ENCODE data around the gene PSME4. TPM values are rescaled to one million over a fixed set of nuclear protein-coding genes. Genes with fewer than 3 reads are reported as not detected.

Gene PSME4
- total RNA-seq, 4 donors from 2014 or later: 39.1 to 66.1 (median 48.5) TPM

DNA sequence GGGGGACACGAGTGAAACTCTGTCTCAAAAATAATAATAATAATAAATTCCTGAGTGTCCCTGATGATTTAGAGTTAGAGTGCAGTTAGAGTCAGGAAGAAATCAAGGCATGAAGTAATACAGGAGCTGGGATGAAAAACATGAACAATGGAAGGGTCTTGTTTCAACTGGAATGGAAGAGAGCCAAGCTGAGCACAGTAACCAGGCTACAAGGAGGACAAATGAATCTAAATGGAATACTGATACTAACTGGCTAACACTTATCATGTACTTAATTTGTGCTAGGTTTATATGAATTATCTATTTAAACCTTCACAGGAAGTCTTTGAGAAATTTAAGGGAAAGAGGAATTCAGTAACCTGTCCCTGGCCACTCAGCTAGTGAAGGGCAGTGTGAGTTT is 38.8 kb upstream of the PSME4 start:
- H3K27me3 ChIP-seq: no peaks in the 10 kb centered on the region
- WGBS: 62% methylated on average over 1 of the region's 1 CpG
- no peaks in the 10 kb centered on the region for H3K36me3 ChIP-seq
- DNase-seq (ENCODE audit: low spot score in 2 of 2): no peak
- H3K4me1 ChIP-seq: no peaks in the 10 kb centered on the region
- H3K4me3 ChIP-seq: no peak overlapping the region
- no peak overlapping the region for H3K27ac ChIP-seq
- TF ChIP-seq EP300 (IDR thresholded peaks at IDR 0.05) (no peak), POLR2A (IDR thresholded peaks at IDR 0.05) (no peak), POLR2AphosphoS5 (IDR thresholded peaks at IDR 0.05) (no peak)
- TF ChIP-seq, protein P1, sequence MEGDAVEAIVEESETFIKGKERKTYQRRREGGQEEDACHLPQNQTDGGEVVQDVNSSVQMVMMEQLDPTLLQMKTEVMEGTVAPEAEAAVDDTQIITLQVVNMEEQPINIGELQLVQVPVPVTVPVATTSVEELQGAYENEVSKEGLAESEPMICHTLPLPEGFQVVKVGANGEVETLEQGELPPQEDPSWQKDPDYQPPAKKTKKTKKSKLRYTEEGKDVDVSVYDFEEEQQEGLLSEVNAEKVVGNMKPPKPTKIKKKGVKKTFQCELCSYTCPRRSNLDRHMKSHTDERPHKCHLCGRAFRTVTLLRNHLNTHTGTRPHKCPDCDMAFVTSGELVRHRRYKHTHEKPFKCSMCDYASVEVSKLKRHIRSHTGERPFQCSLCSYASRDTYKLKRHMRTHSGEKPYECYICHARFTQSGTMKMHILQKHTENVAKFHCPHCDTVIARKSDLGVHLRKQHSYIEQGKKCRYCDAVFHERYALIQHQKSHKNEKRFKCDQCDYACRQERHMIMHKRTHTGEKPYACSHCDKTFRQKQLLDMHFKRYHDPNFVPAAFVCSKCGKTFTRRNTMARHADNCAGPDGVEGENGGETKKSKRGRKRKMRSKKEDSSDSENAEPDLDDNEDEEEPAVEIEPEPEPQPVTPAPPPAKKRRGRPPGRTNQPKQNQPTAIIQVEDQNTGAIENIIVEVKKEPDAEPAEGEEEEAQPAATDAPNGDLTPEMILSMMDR (IDR thresholded peaks at IDR 0.05): no peak
- no peaks in the 10 kb centered on the region for H3K9me3 ChIP-seq

DNA sequence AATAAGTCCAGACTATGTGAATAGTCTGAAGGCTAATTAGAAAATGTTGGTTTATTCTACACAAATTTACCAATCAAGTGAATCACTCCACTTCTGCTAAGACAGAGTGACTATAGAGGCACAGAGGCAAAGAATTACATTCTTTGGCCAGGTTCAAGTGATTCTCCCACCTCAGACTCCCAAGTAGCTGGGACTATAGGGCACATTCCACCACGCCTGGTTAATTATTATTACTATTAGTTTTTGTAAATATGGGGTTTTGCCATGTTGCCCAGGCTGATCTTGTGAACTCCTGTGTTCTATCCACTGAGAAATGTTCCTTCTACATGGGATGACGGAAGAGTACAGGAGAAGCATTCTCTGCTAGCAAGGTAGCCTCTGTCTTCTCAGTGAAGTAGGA is 37.6 kb upstream of the PSME4 start:
- no peak for DNase-seq (ENCODE audit: low spot score in 2 of 2)
- Histone ChIP-seq H3K36me3 (no peaks in the 10 kb centered on the region), H3K4me3 (no peak overlapping the region), H3K9me3 (no peaks in the 10 kb centered on the region), H3K27ac (no peak overlapping the region), H3K27me3 (no peaks in the 10 kb centered on the region), H3K4me1 (no peaks in the 10 kb centered on the region)
- 84% methylated on average over 2 of the region's 2 CpGs for WGBS
- TF ChIP-seq POLR2A (IDR thresholded peaks at IDR 0.05): no peak
- TF ChIP-seq, protein P1 (IDR thresholded peaks at IDR 0.05): no peak
- no peak for TF ChIP-seq POLR2AphosphoS5 (IDR thresholded peaks at IDR 0.05)
- TF ChIP-seq EP300 (IDR thresholded peaks at IDR 0.05): no peak

DNA sequence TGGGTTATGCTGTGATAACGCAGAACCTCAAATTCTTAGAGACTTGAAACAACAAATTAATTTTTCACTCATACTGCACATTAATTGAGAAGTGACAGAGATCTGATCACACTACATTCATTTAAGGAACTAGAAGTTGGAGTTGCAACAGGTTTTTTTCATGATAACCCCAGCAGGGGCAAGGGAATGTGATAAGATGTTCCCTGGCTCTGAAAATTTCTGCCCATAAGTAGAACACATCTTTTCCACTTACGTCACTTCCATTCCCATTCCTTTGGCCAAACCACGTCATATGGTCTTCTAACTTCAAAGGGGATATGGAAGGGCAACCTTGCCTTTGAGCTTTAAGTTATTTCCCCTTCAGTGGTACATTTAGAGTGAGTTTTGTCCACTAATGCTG is 29.7 kb upstream of the PSME4 start:
- 90% methylated on average over 3 of the region's 3 CpGs for WGBS
- H3K27me3 ChIP-seq: no peaks in the 10 kb centered on the region
- H3K4me1 ChIP-seq: no peaks in the 10 kb centered on the region
- H3K27ac ChIP-seq: no peak overlapping the region
- no peak for TF ChIP-seq POLR2AphosphoS5 (IDR thresholded peaks at IDR 0.05)
- TF ChIP-seq, protein P1 (IDR thresholded peaks at IDR 0.05): no peak
- TF ChIP-seq EP300 (IDR thresholded peaks at IDR 0.05): no peak
- TF ChIP-seq POLR2A (IDR thresholded peaks at IDR 0.05): no peak
- no peaks in the 10 kb centered on the region for H3K9me3 ChIP-seq
- H3K4me3 ChIP-seq: no peak overlapping the region
- DNase-seq (ENCODE audit: low spot score in 2 of 2): no peak
- no peaks in the 10 kb centered on the region for H3K36me3 ChIP-seq

DNA sequence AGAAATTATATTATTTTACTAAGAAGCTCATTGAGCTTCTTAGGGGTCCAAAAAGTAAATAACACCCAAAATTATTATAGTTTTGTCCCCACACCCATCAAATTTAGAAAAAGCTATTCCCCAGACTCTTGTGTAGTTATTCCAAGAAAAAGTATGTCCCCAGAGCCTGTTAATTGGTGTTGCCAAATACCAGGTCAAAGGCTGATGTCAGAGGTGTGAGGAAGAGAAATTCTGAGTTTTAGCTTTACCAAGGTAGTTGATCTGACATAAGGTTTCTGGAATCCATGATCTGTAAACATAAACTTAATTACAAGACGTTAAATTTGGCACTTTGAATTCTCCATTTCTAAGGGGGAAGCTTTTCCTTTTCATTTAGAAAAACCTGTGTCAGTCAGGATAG is 29.3 kb upstream of the PSME4 start:
- H3K9me3 ChIP-seq: no peaks in the 10 kb centered on the region
- 71% methylated on average over 1 of the region's 1 CpG for WGBS
- no peak for DNase-seq (ENCODE audit: low spot score in 2 of 2)
- no peak overlapping the region for H3K4me3 ChIP-seq
- H3K27me3 ChIP-seq: no peaks in the 10 kb centered on the region
- H3K4me1 ChIP-seq: no peaks in the 10 kb centered on the region
- TF ChIP-seq POLR2A (IDR thresholded peaks at IDR 0.05): no peak
- TF ChIP-seq, protein P1 (IDR thresholded peaks at IDR 0.05): no peak
- H3K27ac ChIP-seq: no peak overlapping the region
- no peaks in the 10 kb centered on the region for H3K36me3 ChIP-seq

DNA sequence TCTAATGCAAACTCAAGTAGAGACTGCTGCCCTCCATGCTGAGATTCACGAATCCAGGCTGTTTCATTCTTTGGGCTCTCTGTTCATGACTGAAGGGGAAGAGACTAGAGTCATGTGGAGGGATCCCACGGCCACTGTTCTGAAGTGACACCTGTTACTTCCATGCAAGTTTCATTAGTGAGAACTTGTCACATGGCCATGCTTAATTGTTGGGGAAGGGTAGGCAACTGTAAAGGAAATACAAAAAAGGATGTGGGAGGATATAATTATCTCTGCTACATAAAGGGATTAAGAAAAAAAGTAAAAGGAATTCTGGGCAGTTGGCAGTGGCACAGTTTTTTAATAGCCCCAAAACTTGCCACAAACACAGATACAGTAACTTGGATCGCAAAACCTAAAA is 28.0 kb upstream of the PSME4 start:
- TF ChIP-seq POLR2AphosphoS5 (IDR thresholded peaks at IDR 0.05): no peak
- TF ChIP-seq EP300 (IDR thresholded peaks at IDR 0.05): no peak
- TF ChIP-seq, protein P1 (IDR thresholded peaks at IDR 0.05): no peak
- no peak for TF ChIP-seq POLR2A (IDR thresholded peaks at IDR 0.05)
- H3K4me1 ChIP-seq: no peaks in the 10 kb centered on the region
- H3K27ac ChIP-seq: no peak overlapping the region
- no peak for DNase-seq (ENCODE audit: low spot score in 2 of 2)
- no peaks in the 10 kb centered on the region for H3K36me3 ChIP-seq
- no peaks in the 10 kb centered on the region for H3K9me3 ChIP-seq
- WGBS: 75% methylated on average over 3 of the region's 3 CpGs
- no peak overlapping the region for H3K4me3 ChIP-seq
- H3K27me3 ChIP-seq: no peaks in the 10 kb centered on the region

Measured in suprapubic skin (tissue), 4 donors.